Right lung (tissue), 5 donors: ENCODE measurements around the gene LCA5. TPM values are rescaled to one million over a fixed set of nuclear protein-coding genes. Genes with fewer than 3 reads are reported as not detected.
"Not testable (repeated sequence)": the region's sequence is repeated elsewhere in the genome, so short reads cannot be mapped to it uniquely, and the experiment has no call there.

ENCODE experiments used
- DNase-seq, 2 donors: peaks; one replicate each; pipeline ENCODE4 v3.0.0-alpha.2; 2013
- polyA plus RNA-seq, 5 donors: library from polyadenylated mRNA; unstranded; fragments of 120-200 nt; gene quantifications; one replicate each; pipeline versions ENCODE4 v1.2.1 to v1.2.3, GENCODE V29; 2013; ENCODE audit warnings: inconsistent platforms in 1 of 5, low replicate concordance in 1 of 5; ENCODE audit not compliant: insufficient read length in 5 of 5, insufficient read depth in 1 of 5

Gene LCA5
- polyA plus RNA-seq, 5 donors, result 10.2 to 19.0 (median 17.3) TPM

DNA sequence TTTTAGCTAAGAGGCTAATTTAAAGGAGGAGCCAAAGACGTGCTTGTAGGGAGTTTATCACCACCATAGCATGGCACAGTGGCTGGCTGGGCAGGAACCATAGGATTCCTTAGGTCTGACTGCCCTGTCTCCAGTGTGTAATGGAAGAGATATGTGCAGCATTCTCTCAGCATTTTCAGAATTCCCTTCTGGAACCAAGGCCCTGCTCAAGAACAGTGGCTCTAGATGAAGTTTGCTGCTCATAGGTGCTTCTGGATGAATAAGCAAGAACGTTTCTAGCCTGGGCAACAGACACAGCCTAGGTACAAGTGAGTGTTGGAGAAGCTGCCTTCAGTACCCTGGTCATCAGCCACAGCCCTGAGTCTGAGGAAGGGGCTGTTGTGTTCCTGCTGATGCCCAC, 69.1 kb downstream of the LCA5 start:
- no peak for DNase-seq

DNA sequence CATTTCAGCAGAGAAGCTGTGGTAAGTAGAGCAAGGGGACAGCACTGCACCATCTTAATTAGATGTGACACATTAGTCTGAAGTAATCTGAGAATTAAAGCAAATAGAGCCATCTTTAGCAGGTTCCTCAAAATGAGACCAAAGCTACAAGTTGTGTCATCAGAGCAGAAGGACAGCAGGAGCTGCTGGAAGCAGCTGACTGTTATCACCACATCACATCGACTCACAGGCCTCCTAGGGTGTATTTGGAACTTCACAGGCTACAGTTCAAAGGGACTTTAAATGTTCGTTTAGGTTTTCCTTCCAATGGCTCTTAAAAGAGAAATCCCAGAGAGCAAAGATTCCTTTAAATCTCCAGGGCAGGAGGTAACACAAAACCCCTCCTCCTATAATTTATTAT, 69.5 kb downstream of the LCA5 start:
- no peak for DNase-seq

DNA sequence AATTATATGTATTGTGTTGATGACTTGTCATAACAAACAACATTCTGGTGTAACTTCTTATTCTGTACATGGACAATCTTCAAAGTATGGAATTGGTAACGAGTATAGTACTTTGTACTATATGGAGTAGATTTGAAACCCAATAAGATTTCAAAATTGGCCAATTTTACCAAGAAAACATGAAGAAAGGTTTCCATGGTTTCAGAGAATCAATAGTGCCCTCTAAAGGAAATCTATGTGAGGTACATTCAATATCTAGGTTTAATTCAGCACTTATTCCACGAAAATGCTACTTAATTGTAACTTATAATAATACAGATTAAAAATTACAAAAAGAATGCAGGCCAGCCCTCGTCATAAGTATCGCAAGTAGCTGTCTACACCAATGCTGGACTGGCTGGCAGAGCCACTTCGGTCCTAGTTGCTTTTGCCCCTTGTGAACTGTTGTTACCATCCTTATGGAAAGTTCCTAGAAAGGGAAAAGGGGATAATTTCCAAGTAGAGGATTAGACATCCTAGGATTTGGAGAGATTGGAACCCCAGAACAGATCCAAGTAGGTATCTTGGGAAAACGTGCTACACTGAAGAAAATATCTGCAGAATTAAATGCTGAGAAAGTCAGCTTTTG, 70.9 kb downstream of the LCA5 start:
- peak in 1 of 2 donors; percentile 31 for DNase-seq

DNA sequence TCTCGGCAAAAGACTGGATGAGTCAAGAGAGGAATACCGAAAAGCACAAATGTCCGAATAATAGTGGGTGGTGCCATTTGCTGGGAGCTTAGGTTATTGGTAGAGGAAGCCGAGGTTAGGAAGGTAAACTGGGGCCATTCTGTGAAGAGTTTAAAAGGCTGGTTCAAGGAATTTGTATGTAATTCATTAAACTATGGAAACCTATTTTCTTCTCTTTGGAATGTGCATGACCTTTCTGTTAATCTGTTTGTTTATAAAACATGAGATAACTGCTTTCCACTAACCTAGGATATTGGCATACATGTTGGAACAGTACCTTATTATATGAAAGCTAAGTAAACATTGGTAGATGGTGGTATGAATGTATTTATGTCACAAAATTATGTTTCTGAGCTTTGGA, 71.8 kb downstream of the LCA5 start:
- no peak for DNase-seq

DNA sequence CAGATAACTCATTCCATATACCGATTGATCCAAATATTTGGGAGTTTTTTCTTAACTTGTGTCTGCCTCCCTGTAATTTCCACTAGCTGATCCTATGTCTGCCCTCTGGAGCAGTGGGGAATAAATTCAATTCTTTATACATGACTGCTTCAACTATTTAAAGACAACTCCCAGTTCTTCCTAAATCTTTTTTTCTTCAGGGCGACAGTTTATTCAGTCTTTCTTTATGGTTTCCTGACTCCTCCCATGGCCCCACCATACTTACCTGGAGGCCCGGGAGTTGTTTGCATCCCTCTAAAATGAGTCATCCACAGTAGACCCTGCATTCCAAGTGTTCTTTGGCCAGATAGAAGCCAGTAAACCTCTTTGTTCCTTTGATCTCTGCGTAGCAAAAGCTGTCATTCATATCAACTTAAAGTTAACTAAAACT, 73.6 kb downstream of the LCA5 start:
- DNase-seq, result no peak

DNA sequence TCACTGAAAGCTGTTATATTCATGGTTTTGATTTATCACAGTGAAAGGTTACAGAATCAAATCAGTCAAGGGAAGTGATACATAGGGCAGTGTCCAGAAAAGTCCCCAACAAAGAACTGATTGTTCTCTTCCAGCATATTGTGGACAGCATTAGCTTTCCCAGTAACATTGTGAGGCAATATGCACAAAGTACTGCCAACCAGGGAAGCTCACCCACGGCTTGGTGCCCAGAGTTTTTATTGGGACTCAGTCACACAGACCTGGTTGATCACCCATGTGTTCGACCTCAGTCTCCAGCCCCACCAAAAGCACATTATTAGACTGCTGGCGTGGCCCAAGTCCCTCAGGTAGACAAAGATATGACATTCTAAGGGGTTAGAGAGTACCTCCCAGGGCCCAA, 76.0 kb downstream of the LCA5 start:
- no peak for DNase-seq

DNA sequence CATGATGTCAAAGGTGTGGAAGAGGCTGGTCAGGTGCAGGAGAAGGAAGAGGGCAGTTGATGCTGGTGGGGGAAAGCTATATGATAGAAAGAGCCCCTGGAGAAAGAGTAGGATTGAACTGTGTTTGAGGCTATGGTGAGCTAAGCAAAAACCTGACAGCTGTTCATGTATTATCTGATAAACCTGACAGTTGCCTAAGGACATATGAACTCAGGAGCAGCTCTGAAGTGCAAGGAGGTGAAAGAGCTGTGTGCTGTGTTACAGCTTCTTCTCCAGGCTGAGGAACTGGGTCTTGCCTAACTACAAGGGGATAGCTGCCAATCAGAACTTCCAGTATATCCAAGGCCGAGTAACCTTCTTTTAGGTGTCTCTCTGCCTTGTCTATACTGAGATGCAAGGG, 81.8 kb downstream of the LCA5 start:
- no peak for DNase-seq

DNA sequence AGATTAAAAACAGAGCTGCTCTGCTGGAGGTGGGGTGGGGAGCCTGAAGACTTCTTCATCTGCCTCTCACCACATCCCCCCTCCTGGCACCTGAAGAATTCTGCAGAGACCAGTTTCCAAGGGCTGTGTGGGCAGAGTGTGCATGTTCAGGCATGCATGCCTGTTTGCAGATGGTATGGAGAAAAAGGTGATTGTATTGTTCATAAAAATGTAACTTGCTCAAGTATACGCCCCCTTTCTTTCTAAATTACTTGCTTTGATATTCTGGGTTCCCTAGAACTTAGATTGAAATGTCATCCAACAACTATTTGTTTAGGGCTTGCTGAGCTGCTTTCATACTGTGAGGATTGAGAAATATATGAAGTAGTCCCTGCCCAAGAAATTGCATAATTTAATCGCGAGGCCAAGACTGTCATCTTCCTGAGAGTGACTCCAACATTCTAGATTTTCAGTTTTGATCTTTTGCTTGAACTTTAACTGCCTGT, 83.6 kb downstream of the LCA5 start:
- peak; percentile 57 to 68 for DNase-seq

DNA sequence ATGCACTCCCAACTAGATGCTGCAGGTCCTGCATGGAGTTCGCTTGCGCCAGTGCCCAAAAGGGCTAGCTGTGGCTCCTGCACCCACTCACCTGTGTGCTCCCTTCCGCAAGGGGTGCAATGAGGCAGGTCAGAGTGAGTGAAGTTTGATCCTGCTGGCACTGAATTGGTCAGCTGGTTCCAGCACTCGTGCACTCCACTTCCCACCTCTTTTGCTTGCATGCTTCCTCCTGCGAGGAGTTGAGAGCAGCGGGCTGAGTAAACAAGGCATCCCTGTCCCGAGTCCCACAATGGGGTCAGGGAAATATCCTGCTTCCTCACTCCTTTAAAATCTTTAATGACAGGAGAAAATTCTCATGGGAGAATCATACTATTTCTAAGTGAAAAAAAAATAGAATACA, 86.2 kb downstream of the LCA5 start:
- DNase-seq, result no peak

DNA sequence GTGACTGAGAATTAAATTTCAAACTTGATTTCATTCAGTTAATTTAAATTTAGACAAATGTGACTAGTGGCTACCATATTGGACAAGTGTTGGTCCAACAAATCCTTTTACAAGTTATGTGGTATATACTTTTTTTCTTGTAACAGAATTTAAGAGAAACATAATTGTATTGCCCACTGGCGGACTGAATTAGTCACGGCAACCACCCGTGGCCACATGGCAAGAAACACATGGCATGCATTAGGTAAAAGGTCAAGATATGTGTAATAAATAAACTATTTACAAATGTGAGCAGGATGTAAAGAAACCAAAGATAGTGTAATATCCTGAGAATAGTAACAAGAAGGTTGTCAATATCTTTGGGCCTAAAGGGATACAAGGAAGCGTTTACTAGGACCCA, 91.2 kb downstream of the LCA5 start:
- no peak for DNase-seq

DNA sequence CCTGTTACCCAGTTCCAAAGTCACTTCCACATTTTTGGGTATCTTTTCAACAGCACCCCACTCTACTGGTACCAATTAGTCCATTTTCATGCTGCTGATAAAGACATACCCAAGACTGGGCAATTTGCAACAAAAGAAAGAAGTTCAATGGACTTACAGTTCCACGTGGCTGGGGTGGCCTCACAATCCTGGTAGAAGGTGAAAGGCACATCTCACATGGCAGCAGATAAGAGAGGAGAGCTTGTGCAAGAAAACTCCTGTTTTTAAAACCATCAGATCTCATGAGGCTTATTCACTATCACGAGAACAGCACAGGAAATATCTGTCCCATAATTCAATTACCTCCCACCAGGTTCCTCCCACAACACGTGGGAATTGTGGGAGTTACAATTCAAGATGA, 93.4 kb downstream of the LCA5 start:
- not testable (repeated sequence) for DNase-seq

DNA sequence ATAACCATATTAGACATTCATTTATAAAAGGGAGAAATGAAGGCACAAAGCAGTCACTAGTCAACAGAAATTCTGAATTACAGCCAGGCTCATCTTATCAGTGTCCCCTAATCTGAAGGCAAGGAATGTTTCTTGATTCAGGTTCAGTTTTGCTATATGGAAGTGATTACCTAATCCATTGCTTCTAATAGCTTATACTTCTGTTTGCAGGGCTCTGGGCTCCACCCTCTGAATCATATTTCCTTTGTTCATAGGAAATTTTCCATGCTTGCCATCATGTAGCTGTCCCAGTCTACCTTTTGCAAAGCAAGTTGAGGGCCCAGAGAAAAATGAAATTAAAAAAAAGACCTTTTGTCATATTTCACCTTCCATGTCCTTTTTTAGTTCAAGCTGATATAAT, 96.0 kb downstream of the LCA5 start:
- no peak for DNase-seq

DNA sequence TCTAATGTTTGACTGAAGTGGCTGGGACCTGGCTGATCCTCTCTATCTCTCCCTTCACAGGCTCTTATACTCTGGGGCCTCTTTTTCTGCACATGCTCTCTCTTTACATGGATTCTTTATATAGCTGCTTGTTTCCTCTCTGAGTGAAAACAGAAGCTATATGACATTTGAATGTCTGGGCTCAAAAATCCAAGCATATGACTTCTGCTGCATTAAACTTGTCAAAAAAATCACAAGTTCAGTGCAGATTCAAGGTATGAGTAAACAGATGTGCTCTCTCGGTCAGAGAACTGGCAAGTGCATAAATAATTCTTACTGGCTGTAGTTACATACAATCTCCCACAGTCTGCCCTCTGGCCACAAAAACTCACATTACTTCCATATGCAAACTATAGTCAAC, 96.6 kb downstream of the LCA5 start:
- DNase-seq, result no peak

DNA sequence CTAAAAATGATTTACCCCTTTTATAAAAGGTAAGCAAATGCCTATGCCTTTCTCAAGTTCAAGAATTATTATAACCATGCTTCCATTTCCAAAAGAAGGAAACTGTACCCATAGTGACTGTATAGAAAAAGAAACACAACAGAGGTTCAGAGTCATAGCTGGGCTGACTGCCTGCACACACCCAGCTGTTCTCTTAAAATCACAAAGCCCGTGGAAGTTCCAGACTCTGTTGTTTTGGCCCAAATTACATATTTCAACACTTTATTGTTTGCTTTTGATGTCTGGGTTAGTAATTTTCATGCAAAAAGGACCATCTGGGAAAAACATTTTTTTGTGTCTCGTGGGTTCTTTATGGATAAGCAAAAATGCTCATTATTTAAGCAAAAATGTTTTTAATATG, 99.2 kb downstream of the LCA5 start:
- peak; percentile 88 to 92 for DNase-seq

DNA sequence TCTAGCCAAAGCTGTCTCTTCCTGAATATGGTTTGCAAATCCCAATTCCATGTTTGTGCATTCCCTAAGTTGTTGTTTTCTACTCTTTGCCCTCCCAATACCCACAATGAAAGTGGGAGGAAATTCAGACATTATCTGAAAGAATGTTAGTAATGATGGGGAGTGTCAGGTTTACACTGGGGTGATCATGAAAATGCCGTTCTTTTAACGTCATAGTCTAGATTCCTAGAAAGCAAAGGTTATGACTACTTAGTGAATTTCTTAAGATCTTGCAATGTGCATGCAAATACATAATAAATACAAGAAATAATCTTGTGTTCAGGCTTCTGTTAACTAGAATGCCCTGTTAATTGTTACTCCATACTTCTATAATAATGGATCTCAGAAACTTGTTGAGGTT, 101.0 kb downstream of the LCA5 start:
- DNase-seq, result no peak

DNA sequence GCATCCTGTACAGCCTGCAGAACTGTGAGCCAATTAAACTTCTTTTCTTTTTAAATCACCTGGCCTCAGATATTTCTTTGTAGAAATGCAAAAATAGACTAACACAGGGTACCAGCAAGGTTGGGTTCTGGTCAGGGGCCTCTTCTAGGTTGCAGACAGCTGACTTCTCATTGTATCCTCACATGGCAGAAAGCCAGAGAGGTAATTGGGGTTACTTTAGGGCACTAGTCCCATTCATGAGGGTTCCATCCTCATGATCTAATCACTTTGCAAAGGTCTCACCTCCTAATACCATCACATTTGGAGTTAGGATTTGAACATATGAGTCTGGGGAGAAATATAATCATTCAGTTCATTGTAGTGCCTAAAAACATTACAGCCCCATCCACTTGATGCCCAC, 101.5 kb downstream of the LCA5 start:
- no peak for DNase-seq

Other genes starting within 250 kb of the LCA5 start
- gene SH3BGRL2, start 93.9 kb upstream of the LCA5 start, polyA plus RNA-seq, result 10 to 100 TPM; 30.4 to 45.8 (median 39.7) TPM